GM12872 (cell line): ENCODE data around the gene DGAT2.

Experiments
- TF ChIP-seq, protein P1 (sequence below): IDR thresholded peaks from 3 replicates; pipeline ENCODE4 v1.5.1; 2011; ENCODE audit warnings: low read depth, mild to moderate bottlenecking, low read length, moderate library complexity; ENCODE audit not compliant: insufficient read depth

Gene DGAT2

DNA sequence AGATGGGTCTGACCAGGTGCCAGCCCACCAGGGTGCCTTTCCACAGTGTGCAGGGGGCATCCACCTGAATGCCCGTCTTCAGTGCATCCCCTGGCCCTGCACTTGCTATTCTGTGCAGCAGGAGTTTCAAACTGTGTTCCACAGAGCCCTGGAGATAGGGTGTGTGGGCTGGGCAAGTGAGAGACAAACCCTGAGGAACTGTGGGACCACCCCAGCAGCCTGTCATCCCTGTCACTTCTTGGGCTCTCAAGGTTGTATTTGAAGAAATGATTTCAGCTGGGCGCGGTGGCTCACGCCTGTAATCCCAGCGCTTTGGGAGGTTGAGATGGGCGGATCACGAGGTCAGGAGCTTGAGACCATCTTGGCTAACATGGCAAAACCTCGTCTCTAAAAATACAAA is 6.4 kb upstream of the DGAT2 start:
- TF ChIP-seq, protein P1, sequence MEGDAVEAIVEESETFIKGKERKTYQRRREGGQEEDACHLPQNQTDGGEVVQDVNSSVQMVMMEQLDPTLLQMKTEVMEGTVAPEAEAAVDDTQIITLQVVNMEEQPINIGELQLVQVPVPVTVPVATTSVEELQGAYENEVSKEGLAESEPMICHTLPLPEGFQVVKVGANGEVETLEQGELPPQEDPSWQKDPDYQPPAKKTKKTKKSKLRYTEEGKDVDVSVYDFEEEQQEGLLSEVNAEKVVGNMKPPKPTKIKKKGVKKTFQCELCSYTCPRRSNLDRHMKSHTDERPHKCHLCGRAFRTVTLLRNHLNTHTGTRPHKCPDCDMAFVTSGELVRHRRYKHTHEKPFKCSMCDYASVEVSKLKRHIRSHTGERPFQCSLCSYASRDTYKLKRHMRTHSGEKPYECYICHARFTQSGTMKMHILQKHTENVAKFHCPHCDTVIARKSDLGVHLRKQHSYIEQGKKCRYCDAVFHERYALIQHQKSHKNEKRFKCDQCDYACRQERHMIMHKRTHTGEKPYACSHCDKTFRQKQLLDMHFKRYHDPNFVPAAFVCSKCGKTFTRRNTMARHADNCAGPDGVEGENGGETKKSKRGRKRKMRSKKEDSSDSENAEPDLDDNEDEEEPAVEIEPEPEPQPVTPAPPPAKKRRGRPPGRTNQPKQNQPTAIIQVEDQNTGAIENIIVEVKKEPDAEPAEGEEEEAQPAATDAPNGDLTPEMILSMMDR = no peak

DNA sequence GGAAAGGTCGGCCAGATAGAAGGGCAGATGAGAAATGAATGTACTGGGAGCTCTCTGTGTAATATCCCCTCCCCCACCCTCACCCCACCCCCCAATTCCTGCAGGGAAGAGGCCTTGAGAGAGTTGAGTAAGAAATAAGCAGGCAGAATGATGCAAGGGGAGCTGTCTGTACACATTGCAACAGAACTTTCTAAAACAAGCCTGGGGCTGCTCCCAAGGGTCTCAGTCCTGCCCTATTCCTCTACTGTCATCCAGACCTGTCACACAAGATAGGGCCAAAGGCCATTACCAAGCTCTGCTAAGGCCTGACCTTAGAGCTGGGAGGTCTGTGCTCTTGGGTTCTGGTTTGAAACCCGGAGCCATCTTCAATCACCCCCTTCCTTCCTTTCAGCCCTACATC is 5.7 kb upstream of the DGAT2 start:
- TF ChIP-seq, protein P1 = no peak

DNA sequence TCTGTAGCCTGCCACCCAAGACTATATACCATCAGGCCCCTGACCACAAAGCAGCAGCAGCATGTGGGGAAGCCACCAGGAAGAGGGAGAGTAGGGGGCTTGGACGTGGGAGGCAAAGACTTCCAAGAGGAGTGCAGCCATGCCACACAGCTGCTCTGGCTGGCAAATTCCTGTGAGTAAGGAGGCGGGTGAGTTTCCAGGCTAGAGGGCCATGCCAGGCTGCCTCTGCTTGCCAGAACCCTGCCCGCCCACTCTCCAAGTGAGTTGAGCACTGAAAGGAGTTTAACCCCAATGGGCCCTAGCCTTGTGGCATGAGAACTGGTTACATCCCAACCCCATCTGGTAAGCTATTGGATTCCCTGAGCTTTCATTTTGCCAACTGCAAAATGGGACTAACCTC is 4.7 kb upstream of the DGAT2 start:
- TF ChIP-seq, protein P1 = no peak

DNA sequence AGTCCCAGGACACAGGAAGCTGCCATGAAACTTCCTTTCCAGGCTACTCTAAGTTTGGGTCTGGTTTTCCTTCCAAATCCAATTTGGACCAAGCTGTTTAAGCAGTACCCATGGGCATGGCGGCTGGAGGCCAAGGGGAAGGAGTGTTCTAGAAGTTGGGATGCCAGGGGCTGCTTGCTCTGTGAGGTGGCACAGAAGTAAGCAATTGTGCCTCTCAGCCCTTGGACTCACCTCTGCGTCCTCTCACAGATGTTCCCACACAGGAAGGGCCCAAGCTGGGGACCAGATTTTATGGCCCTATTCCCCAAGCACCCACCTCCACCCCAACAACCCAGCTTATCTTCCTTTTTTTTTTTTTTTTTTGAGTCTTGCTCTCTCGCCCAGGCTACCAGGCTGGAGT is 3.5 kb upstream of the DGAT2 start:
- TF ChIP-seq, protein P1 = no peak

DNA sequence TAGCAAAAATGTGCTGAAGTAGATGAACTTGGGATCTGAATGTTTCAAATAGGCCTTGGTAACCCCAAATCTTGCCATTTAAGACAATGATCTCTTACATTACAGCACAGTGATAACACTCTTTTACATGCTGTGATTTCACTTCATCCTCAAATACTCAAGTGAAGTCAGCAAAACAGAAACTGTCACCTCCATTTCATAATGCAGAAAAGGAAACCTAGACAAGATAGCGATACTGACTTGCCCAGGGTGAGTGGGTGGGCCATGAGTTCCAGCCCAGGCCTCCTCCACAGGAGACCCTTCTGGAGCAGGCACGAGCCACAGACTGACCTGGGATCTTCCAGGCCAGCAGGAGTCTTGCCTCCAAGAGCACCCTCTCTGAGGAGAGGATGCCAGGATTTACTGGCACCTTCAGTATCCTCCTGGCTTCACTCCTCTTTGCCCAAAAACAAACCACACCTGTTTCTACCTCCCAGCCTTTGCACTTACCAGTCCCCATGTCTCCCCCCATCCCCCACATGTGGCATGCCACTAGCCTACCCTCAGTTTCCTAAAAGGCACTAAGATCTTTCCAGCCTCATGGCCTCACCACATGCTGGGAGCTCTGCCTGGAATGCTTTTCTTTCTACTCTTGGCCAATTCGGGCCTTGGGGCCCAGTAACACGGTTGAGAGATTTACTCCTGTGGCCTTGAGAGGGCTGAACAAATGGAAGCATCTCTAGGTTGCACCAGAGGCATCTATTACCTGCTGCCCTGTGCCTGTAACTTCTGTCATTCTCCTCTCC is 1.9 kb upstream of the DGAT2 start:
- TF ChIP-seq, protein P1 = no peak

DNA sequence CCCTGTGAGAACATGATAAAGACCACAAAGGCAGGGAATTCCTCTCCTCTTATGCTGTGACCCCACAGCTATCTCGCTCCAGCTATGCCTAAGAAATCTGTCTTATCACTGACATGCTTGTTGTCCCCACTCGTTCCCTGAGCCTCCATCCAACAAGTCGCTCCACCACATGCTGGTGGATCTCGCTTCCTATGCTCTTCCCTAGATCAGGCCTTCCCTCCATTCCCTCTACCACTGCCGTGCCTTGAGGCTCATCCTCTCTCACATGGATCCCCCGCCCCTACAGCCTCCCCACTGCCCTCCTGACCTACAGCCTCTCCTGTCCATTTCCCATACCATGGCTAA is 1.4 kb upstream of the DGAT2 start:
- TF ChIP-seq, protein P1 = no peak

DNA sequence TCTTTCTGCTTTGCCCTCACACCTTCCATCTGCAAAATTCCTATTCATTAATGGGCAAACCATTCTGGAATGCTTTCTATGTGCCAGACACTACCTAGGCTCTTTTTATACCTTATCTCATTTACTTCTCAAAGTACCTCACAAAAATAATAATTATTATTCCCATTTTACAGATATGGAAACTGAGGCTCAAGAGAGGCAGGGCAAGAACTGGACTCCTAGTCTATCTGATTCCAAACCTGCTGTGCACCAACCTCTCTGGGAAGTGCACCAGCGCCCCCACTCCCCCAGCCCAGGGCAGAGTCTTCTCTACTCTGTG is 826 bp upstream of the DGAT2 start:
- TF ChIP-seq, protein P1 = no peak; the same call in 2 of the 3 replicates
